ENCODE data around the gene SOX3. TPM values are rescaled to one million over a fixed set of nuclear protein-coding genes. Genes with fewer than 3 reads are reported as not detected.

Gene SOX3
- total RNA-seq, 1 donor from 2014 or later, result not detected

DNA sequence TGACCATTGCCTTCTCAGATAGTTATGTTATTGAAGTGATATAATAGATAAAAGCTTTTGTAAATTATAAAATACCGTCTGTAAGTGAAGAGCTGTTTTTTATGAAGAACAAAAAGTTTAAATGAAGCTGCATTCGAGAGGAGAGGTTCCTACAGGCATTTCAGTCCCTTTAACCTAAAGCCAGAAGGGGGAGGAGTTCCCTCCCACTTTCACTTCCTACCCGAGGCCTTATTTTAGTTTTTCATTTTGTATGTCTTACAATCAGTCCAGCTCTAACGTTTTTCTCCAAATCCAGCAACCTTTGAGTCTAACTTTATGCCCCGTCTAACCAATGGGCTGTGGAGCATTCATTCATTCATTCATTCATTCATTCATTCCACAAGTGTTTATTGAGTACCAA is 16.5 kb upstream of the SOX3 start:
- TF ChIP-seq, protein P1, sequence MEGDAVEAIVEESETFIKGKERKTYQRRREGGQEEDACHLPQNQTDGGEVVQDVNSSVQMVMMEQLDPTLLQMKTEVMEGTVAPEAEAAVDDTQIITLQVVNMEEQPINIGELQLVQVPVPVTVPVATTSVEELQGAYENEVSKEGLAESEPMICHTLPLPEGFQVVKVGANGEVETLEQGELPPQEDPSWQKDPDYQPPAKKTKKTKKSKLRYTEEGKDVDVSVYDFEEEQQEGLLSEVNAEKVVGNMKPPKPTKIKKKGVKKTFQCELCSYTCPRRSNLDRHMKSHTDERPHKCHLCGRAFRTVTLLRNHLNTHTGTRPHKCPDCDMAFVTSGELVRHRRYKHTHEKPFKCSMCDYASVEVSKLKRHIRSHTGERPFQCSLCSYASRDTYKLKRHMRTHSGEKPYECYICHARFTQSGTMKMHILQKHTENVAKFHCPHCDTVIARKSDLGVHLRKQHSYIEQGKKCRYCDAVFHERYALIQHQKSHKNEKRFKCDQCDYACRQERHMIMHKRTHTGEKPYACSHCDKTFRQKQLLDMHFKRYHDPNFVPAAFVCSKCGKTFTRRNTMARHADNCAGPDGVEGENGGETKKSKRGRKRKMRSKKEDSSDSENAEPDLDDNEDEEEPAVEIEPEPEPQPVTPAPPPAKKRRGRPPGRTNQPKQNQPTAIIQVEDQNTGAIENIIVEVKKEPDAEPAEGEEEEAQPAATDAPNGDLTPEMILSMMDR (IDR thresholded peaks at IDR 0.05; ENCODE audit: unreplicated experiment), result no peak
- Mint-ChIP-seq H3K4me3 (no peak overlapping the region), H3K27ac (no peak overlapping the region), H3K27me3 (ENCODE audit: low read depth) (peaks cover 35% of the 10 kb centered on the region), H3K36me3 (no peaks in the 10 kb centered on the region), H3K9me3 (no peaks in the 10 kb centered on the region), H3K4me1 (peaks cover 4% of the 10 kb centered on the region)
- no peak for DNase-seq (ENCODE audit: low spot score in 2 of 2, unreplicated experiment in 2 of 2)

DNA sequence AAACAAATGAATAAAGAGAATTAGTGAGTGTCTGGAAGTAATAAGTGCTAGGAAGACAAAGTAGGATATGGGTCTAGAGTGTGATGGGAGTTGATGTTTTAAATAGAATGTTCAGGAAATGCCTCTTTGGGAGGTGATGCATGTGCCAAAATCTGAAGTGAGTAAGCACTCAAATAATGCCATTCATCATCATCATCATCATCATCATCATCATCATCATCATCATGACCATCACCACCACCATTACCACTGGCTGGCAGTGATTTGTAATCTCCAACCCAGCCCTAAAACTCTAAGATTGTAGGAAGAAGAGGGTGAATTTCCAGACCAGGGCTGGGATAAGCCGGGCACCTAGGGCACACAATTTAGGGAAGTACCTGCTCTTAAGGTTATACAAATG is 9.7 kb upstream of the SOX3 start:
- TF ChIP-seq, protein P1 (IDR thresholded peaks at IDR 0.05; ENCODE audit: unreplicated experiment), result no peak
- no peak for DNase-seq (ENCODE audit: low spot score in 2 of 2, unreplicated experiment in 2 of 2)
- Mint-ChIP-seq H3K9me3 (no peaks in the 10 kb centered on the region), H3K27ac (no peak overlapping the region), H3K4me3 (no peak overlapping the region), H3K36me3 (no peaks in the 10 kb centered on the region), H3K27me3 (ENCODE audit: low read depth) (peaks cover 77% of the 10 kb centered on the region), H3K4me1 (peaks cover 16% of the 10 kb centered on the region)

DNA sequence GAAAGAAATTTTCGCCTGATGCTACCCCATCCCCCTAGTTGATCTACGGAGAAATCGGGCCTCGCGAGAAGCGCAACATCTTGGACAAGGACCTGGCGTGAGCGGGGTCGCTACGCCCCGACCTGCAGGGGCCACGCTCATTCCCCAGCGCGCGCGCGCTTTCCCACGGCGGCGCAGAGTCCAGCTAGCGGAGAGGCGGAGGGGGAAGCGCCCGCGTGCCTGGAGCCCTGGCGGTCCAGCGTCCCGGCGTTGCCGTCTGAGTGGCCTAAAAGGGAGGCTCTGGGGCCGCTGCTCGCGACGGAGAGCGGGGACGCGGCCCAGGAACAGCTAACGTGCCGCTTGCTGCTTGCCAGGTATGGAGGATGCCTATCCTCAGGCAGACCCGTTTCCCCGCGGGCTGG is 6.0 kb upstream of the SOX3 start:
- Mint-ChIP-seq H3K9me3 (no peaks in the 10 kb centered on the region), H3K36me3 (no peaks in the 10 kb centered on the region), H3K27me3 (ENCODE audit: low read depth) (peaks cover 92% of the 10 kb centered on the region), H3K27ac (no peak overlapping the region), H3K4me3 (peak overlapping the region; percentile 40), H3K4me1 (peaks cover 31% of the 10 kb centered on the region)
- DNase-seq (ENCODE audit: low spot score in 2 of 2, unreplicated experiment in 2 of 2), result no peak
- TF ChIP-seq, protein P1 (IDR thresholded peaks at IDR 0.05; ENCODE audit: unreplicated experiment), result no peak

DNA sequence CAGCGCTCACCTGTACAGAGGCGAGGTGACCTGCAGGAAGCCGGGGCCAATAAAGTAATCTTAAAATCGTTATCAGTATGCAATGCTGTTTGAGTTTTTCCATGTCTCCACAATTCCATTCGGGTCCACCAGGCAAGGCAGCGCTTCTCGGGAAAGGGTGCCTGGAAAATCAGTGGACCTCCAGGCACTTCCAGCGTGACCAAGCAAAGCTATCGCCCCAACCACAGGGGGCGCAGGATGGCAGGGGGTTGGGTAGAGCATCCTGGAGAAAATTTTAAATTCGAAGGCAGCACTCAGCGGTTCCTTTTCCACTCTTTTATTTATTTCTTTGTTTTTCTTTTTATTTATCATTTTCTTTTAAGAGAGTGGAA is 5.4 kb upstream of the SOX3 start:
- H3K27ac Mint-ChIP-seq, result no peak overlapping the region
- DNase-seq (ENCODE audit: low spot score in 2 of 2, unreplicated experiment in 2 of 2), result no peak
- TF ChIP-seq, protein P1 (IDR thresholded peaks at IDR 0.05; ENCODE audit: unreplicated experiment), result no peak
- H3K36me3 Mint-ChIP-seq, result no peaks in the 10 kb centered on the region
- peaks cover 34% of the 10 kb centered on the region for H3K4me1 Mint-ChIP-seq
- H3K4me3 Mint-ChIP-seq, result no peak overlapping the region
- no peaks in the 10 kb centered on the region for H3K9me3 Mint-ChIP-seq
- H3K27me3 Mint-ChIP-seq (ENCODE audit: low read depth), result peaks cover 92% of the 10 kb centered on the region

DNA sequence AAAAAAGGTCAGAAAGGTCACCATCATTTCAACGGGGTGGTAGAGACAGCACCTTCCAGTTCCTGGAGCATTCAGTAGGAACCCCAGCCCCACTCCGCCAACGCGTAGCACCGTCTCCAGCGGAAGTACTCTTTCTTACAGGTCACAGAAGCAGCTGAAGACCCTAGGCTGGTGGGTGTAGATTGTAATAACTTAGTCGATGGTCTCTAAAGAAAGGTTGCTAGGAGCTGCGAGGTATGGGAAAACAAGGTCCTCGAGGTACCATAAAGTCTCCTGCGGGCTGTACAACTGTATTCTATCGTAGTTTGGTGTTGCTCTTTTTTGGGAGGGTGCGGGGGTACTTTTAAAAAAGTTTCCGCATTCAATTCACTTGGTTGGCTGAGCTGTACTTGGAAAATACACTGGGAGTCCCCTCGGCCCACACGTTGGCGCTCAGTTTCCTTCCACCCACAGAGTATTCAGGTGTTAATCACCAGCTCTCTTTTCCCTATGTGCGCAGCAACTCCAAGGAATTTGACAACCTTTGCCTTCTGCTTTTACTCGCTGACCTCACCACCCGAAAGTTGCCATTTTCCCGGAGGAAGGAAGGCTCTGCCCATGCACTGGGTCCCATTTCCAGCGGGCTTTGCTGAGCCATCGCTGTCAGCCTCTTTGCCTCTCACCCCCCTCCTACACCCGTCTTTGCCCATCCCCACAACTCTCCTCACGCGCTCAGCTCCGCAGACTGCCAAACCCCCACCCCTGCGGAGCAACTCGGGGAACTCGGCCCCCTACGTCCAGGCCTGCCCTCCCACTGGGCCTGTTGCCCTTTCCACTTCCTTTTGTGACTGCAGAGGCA is 4.8 kb upstream of the SOX3 start:
- no peaks in the 10 kb centered on the region for H3K36me3 Mint-ChIP-seq
- peaks cover 34% of the 10 kb centered on the region for H3K4me1 Mint-ChIP-seq
- H3K27me3 Mint-ChIP-seq (ENCODE audit: low read depth), result peaks cover 96% of the 10 kb centered on the region
- H3K4me3 Mint-ChIP-seq, result no peak overlapping the region
- no peak overlapping the region for H3K27ac Mint-ChIP-seq
- DNase-seq (ENCODE audit: low spot score in 2 of 2, unreplicated experiment in 2 of 2), result no peak
- TF ChIP-seq, protein P1 (IDR thresholded peaks at IDR 0.05; ENCODE audit: unreplicated experiment), result no peak
- no peaks in the 10 kb centered on the region for H3K9me3 Mint-ChIP-seq
